GM19324 (cell line): ENCODE measurements around the gene RPS27A.
A peak's percentile ranks its signal among the peaks of the same experiment; 100 is the strongest.
"Not testable (repeated sequence)": the region's sequence is repeated elsewhere in the genome, so short reads cannot be mapped to it uniquely, and the experiment has no call there.

ENCODE experiments used
- ATAC-seq: cut with Tn5 transposase; IDR thresholded peaks from one replicate; pipeline ENCODE4 v1.9.1; 2021; ENCODE audit warnings: mild to moderate bottlenecking, moderate library complexity; ENCODE audit not compliant: unreplicated experiment, low FRiP score

RPS27A gene

DNA sequence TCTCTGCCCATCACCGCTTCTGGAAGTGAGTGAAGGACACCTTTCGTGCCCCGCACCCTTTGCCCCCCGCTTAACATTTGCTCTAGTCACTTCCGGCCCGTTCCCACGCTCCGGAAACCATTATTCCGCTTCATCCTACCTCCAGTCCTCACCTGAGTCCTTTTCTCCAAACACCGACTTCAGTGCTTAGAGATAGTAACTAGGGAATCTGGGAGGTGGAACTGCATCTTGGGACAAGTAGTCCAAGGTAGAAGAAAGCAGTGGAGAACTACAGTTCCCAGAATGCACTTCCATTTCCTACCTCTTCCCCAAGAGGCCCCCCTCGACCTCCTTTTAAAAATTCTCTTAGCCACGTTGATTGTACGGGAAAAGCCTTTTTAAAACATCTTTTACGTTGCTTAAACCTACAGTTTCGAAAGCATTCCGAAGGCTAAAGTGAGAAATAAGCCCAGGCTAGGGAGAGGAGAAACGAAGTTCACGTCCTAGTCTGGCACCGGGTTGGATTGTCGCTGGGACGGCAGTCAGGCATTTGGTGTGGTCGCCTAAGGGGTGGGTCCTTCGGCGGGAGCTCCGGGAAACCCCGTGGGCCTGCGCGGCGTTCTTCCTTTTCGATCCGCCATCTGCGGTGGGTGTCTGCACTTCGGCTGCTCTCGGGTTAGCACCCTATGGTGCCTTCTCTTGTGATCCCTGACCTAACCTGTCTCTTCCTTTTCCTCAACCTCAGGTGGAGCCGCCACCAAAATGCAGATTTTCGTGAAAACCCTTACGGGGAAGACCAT is at the start of gene RPS27A, which contains the start of gene CLHC1:
TSS of gene RPS27A (plus strand) at position 605 of the 779 bp plus-strand sequence. CDS start at position 742, 137 bp downstream.
TSS of gene CLHC1 (minus strand) at position 210 of the 779 bp plus-strand sequence. CDS start 9,882 bp downstream, outside the sequence.
- peak; percentile 84 for ATAC-seq

DNA sequence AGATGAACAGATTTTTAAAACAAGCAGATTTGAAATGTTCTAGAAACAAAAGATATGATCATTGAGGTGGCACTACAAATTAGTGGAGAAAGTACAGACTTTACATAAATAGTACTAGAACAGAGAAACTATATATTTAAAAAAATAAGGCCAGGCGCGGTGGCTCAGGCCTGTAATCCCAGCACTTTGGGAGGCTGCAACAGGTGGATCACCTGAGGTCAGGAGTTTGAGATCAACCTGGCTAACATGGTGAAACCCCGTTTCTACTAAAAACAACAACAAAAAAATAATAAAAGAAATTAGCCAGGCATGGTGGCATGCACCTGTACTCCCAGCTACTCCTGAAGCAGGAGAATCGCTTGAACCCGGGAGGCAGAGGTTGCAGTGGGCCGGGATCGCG is 45.7 kb upstream of the RPS27A start:
- ATAC-seq = not testable (repeated sequence)

DNA sequence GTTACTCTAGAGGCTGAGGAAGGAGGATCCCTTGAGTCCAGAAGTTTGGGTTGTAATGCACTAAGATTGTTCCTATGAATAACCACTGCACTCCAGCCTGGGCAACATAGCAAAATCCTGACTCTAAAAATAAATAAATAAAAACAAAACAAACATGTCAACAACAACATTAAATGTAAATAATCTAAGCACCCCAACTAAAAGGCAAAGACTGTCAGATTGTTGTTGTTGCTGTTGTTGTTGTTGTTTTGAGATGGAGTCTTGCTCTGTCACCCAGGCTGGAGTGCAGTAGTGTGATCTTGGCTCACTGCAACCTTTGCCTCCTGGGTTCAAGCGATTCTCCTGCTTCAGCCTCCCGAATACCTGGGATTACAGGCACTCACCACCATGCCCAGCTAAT is 40.6 kb upstream of the RPS27A start:
- ATAC-seq = not testable (repeated sequence)

DNA sequence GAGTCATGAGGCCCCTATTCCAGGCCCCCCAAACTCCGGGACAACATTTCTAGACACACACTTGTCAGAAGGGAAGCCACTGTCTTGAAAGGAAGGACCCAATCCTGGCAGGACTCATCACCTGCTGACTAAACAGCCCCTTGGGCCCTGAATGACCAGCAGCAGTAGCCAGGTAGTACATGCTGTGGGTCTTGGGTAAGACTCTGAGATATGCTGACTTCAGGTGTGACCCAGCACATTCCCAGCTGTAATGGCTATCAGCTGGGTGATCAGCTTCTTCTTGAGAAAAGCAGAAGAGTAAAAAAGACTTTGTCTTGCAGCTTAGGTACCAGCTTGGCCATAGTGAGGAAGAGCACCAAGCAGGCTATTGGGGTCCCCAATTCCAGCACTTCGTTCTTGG is 36.0 kb upstream of the RPS27A start:
- ATAC-seq = no peak

DNA sequence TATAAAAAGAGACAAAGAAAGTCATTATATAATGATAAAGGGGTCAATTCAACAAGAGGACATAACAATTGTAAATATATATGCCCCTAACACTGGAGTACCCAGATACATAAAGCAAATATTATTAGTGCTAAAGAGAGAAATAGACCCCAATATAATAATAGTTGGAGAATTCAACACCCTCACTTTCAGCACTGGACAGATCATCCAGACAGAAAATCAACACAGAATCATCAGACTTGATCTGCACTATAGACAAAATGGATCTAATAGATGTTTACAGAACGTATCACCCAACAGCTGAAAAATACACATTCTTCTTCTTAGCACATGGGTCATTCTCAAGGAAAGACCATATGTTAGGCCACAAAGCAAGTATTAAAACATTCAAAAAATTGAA is 32.1 kb upstream of the RPS27A start:
- no peak for ATAC-seq

DNA sequence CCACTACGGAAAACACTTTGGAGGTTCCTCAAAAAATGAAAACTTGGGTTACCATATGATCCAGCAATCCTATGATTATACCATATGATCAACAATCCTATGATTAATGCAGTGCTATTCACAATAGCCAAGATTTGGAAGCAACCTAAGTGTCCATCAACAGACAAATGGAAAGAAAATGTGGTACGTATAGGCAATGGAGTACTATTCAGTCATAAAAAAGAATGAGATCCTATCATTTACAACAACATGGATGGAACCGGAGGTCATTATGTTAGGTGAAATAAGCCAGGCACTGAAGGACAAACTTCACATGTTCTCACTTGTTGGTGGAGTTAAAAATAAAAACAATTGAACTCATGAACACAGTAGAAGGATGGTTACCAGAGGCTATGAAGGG is 28.0 kb upstream of the RPS27A start:
- no peak for ATAC-seq

DNA sequence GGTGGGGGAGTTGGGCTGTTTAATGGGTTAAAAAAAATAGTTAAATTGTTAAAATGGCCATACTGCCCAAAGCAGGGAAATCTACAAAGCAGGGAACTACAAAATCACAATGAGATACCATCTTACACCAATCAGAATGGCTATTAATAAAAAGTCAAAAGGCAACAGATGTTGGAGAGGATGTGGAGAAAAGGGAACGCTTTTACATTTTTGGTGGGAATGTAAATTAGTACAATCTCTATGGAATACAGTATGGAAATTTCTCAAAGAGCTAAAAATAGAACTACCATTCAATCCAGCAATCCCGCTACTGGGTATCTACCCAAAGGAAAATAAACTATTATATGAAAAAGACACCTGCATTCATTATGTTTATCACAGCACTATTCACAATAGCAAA is 27.5 kb upstream of the RPS27A start:
- no peak for ATAC-seq

DNA sequence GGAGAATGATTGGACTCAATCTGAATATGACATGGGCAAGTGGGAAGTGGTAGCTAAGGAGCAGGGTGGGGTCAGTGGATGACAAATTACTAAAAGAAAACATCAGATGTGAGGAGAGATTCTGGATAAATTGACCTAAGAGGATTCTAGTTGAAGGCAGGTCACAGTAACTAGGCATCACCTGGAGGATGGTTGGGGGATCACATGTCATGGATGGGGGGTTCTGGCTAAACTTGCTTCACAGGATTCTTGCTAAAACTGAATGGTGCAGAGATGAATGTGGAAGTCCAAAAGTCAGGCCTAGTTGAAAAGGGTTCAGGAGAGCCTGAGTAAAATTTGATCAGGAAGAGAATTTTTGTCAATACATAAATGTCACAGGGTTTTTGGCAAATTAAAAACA is 18.7 kb upstream of the RPS27A start:
- ATAC-seq = no peak

DNA sequence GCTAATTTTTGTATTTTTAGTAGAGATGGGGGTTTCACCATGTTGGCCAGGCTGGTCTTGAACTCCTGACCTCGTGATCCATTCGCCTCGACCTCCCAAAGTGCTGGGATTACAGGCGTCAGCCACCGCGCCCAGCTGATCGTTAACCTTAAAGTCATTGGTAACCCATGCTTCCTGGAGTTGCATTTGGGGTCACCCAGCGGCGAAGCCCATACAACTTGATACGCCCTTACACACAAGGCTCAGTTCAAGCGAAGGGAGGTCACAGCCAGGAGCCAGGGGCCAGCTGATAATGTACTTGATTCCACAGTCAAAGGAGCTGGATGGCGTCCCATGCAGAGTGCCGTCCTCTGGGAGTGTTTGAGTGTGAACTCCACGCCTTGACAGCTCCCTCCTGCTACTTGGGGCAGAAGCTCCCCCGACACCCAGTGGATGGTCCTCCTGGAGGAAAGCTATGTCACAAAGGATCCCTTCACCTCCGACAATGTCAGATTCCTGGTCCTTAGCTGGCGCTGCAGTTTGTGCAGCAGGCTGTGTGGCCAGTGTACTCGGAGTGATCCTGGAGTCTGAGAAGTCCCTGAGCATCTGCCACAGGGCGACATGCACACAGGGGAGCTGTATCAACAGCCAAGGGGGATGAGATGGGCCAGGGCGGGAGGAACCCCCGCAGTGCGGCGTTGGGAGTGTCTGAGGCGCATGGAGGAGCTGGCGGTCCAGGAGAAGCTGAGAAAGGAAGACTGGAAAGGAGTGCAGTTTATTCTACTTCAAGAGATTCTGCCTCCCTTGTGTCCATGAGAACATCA is 8.3 kb upstream of the RPS27A start:
- no peak for ATAC-seq

DNA sequence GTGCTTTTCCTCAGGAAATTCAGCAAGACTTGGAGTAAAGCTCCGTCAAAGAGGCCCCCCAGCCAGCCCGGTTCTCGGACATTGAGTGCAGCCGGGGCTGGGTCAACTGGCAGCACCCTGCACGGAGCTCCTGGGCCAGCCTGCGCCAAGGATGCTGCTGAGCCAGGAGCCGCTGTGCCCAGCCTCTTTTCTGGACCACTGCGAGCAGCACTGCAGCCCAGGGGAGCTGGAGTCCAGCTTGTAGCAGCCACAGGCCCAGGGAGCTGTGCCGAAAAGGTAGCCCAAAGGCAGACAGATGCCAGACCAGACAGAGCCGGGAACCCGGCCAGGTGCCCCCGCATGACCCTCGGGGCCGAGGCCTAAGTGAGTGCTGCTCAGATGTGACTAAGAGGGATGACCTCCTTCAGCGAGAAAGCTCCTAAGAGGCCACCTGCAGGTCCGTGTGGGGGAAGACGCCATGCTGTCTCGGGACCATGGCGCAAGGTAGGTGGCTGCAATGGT is 7.7 kb upstream of the RPS27A start:
- ATAC-seq = no peak

DNA sequence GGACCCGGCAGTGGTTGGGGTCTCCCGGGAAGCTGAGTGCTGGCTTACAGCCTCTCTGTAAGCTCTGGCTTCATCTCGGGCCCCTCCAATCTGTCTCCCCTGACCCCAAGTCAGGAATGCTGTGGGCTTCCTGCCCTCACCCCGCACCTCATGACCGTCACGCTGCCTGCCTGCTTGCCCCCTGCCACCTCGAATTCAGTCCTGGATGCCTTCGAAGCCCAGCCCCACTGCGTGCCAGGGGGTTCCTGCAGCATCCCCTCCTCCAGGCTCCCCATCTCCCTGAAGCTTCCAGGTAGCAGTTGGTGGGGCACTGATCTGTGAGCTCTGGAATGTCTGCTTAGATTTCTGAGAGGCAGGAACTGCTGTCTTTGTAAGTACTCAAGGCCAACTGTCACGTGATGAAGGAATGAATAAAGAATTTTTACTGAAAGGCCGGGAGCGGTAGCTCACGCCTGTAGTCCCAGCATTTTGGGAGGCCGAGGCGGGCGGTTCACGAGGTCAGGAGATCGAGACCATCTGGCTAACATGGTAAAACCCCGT is 6.9 kb upstream of the RPS27A start:
- no peak for ATAC-seq

DNA sequence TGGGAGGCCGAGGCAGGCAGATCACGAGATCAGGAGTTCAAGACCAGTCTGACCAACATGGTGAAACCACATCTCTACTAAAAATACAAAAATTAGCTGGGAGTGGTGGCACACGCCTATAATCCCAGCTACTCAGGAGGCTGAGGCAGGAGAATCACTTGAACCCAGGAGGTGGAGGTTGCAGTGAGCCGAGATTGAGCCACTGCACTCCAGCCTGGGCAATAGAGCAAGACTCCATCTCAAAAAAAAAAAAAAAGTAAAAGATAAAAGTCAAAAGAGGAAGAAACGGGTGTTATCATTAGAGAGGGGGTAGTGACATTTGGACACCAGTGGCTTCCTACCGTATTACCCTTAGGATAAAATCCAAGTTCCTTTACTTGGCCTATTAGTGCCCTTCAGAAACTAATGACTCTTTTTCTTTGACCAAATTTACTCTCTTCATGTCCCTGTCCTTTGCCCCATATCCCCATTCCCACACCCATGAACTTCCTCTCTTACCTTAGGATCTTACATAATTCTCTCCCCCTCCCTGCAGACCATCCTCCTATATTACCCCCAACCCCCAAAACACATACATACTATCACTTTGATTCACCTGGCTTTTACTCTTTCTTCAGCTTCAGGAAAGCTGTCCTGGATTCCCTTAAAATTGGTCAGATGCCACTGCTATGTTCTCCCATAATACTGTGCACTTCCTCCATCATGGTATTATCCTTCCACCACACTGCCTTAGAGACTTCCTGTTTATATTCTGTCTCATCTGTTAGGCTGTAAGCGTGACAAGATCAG is 4.9 kb upstream of the RPS27A start:
- not testable (repeated sequence) for ATAC-seq

DNA sequence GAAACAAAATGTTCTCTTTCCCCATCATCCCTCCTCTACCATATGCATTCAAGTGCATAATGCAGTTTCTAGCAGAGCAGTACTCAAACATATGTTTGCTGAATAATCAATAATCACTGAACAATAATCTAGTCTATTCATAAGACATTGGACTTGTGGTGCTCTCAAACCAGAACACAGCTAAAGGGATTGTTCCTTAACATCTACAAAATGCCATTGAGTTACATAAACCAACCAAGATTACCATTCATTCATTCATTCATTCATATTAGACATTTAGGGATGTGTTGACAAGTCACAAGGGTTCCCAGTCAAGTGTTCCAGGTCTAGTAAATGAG is 4.3 kb upstream of the RPS27A start:
- no peak for ATAC-seq

DNA sequence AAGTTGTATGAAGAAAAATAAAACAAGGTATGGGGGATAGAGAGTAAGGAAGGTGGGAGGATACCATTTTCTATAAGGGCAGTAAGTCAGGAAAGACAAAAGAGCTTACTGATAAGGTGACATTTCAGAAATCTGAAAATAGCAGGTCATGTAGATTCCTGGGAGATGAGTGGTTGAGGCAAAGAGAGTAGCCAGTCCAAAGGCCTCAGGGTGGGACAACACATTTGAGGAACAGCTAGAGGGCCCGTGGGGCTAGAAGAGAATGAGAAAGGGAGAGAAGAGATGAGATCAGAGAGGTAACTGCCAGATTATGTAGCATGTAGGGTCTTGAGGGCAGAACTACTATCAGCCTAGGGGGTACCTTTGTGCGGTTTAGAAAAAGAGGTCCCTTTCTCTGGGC is 3.3 kb upstream of the RPS27A start:
- no peak for ATAC-seq

DNA sequence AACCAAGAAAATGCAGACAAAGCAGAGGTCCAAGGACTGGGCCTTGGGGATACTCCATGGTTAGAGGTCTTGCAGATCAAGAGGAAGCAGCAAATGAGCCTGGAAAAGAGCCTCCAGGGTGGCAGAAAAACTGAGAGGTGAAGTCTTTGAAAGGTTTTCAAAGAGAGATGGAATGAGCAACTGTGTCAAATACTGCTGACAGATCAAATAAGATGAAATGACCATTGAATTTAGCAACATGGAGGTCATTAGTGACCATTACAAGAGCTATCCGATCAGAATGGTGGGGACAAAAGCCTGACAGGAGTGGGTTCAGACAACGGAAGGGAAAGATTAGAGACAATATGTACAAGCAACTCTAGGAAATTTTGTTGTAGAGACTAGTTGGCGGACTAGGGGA is 1.9 kb upstream of the RPS27A start:
- no peak for ATAC-seq

DNA sequence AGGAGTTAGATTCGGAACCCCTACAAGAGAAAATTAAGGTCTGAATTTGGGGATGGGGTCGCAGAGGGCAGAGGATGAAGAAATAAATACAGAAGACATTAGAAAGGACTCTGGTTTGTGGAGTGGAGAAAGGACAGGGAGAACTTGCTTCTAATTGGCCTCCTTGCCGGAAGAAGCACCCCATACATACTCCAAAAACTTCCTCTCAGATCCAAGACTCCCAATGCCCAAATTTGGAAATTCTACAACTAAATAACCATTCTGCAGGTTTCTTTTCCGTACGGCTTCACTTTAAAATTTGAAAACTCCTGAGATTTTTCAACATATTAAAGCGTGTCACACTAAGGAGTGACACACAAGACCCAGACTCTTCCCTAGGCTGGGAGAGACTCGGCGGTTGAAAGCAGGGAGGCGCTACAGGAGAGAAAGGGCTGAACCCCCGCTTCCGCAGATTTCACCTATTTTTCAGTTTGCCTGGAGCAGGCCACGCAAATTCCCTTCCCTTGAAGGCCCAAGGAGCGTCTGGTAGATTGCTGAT is 873 bp upstream of the RPS27A start:
- no peak for ATAC-seq

DNA sequence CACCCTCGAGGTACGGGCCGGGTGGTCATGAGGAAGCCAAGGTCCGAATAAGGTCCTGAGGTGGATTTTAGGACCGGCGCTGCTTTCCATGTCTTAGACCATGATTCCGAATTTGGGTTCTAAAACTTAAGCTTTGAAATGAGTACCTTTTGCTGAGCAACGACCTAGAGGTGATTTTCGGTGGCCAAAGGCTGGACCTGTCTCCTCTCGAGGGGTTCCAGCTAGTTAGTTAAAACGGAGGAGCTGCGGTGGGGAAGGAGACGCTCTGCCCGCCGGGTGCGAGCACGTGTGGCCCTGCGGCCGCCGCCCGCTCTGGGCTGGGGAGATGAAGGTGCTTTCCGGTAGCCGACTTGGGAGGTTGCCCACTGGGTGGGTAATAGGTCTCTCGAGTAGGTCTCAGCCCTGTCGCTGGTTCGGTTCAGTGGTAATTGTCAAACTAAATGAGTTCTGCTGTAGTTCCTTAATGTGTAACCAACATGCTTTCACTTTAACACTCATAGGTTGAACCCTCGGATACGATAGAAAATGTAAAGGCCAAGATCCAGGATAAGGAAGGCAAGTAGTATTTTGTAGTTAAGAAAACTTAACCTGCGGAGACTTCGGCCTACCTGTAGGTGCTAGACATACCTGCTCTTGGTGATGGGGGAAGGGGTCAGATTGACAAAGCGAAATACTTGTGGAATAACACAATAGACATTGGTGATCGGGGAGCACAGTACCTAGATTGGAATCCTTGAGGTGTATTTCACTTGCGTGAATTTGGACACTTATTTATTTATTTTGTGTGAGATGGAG is 572 bp downstream of the RPS27A start:
- ATAC-seq = peak; percentile 30

DNA sequence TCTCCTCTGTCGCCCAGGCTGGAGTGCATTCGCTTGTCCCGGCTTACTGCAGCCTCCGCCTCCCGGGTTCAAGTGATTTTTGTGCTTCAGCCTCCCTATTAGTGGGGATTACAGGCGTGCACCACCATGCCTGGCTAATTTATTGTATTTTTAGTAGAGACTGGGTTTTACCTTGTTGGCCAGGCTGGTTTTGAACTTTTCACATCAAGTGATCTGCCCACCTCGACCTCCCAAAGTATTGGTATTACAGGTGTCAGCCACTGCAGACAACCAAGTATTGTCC is 1.1 kb downstream of the RPS27A start:
- ATAC-seq = no peak

DNA sequence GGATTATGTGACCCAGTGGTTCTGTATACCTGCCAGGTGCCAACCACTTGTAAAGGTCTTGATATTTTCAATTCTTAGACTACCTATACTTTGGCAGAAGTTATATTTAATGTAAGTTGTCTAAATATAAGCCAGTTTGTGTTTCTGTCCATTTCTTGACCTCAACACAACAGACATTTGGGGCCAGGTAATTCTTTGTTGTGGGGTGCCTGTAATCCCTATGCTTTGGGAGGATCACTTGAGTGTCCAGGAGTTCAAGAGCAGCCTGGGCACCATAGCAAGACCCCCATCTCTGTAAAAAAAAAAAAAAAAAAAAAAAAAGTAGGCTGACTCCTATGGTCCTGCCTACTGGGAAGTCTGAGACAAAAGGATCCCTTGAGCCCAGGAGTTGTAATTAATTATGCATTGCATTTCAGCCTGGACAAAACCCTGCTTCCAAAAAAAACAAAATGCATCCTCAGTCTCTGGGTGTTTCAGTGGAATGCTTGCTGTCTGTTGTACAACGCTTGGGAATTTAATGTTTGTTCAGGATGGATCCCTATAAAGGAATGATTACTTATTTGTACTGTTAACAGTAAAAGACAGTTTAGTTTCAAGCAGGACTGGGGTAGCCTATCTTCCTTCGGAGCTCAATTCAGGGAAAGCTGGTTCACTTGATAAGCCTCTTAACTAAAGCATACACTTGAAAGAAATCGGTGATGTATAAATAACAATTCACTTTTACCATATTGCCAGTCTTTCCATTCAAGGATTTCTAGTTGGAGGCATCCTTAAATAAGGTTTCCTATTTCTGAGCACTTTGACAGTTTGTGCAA is 3.4 kb downstream of the RPS27A start:
- ATAC-seq = no peak
